Mesendoderm (in vitro differentiated cells): Measurements from ENCODE around the gene DEK.

Experiments used
- DNase-seq: peaks from one replicate; pipeline ENCODE4 v3.0.0; 2013
- H2AK5ac ChIP-seq: 2 replicates; pipeline ENCODE4 v1.6.1; 2013; ENCODE audit warnings: low read length, inconsistent platforms
- H2BK120ac ChIP-seq: 2 replicates; pipeline ENCODE4 v1.6.1; 2013; ENCODE audit warnings: low read depth, mild to moderate bottlenecking, low read length, moderate library complexity, mixed read lengths
- H2BK15ac ChIP-seq: replicated peaks from 2 replicates; pipeline ENCODE4 v1.6.1; 2013; ENCODE audit warnings: low read depth, mild to moderate bottlenecking, moderate library complexity
- H2BK5ac ChIP-seq: 2 replicates; pipeline ENCODE4 v1.6.1; 2013; ENCODE audit warnings: low read length, inconsistent platforms
- H3K18ac ChIP-seq: 2 replicates; pipeline ENCODE4 v1.6.1; 2013; ENCODE audit warnings: mild to moderate bottlenecking, low read length, mixed read lengths
- H3K23ac ChIP-seq: one replicate; pipeline ENCODE4 v1.6.1; 2013; ENCODE audit warnings: low read length
- H3K27ac ChIP-seq: 2 replicates; pipeline ENCODE4 v1.5.1; 2013; ENCODE audit warnings: low read depth, mild to moderate bottlenecking, inconsistent platforms, low read length, moderate library complexity
- H3K27me3 ChIP-seq: 2 replicates; pipeline ENCODE4 v1.6.1; 2013; ENCODE audit warnings: low read length, control low read depth, mild to moderate bottlenecking, inconsistent platforms; ENCODE audit not compliant: insufficient read depth, poor library complexity
- H3K36me3 ChIP-seq: 2 replicates; pipeline ENCODE4 v1.6.1; 2013; ENCODE audit warnings: low read length, inconsistent platforms; ENCODE audit not compliant: control insufficient read depth, insufficient read depth
- H3K4ac ChIP-seq: one replicate; pipeline ENCODE4 v1.6.1; 2013; ENCODE audit warnings: low read depth, mild to moderate bottlenecking, low read length, moderate library complexity
- H3K4me1 ChIP-seq: 2 replicates; pipeline ENCODE4 v1.6.1; 2013; ENCODE audit warnings: low read depth, low read length, inconsistent platforms; ENCODE audit not compliant: control insufficient read depth
- H3K4me2 ChIP-seq: 2 replicates; pipeline ENCODE4 v1.6.1; 2013; ENCODE audit warnings: low read length
- H3K4me3 ChIP-seq: 2 replicates; pipeline ENCODE4 v1.5.1; 2013; ENCODE audit warnings: mild to moderate bottlenecking, low read length
- H3K56ac ChIP-seq: one replicate; pipeline ENCODE4 v1.6.1; 2013; ENCODE audit warnings: low read length
- H3K79me1 ChIP-seq: 2 replicates; pipeline ENCODE4 v1.6.1; 2013; ENCODE audit warnings: low read length, inconsistent platforms
- H3K79me2 ChIP-seq: 2 replicates; pipeline ENCODE4 v1.6.1; 2013; ENCODE audit warnings: mild to moderate bottlenecking, low read length; ENCODE audit not compliant: control insufficient read depth, insufficient read depth
- H3K9ac ChIP-seq: 2 replicates; pipeline ENCODE4 v1.6.1; 2013; ENCODE audit warnings: low read length, inconsistent platforms
- H4K5ac ChIP-seq: one replicate; pipeline ENCODE4 v1.6.1; 2013; ENCODE audit warnings: low read length
- H4K8ac ChIP-seq: one replicate; pipeline ENCODE4 v1.6.1; 2013; ENCODE audit warnings: low read depth, mild to moderate bottlenecking, control low read depth, low read length, moderate library complexity
- WGBS: extraction: QIAGEN DNeasy Blood & Tissue Kit; methylation state at CpG from one replicate; pipeline ENCODE4 v1.1.7; 2013; ENCODE audit warnings: low lambda C conversion rate, missing lambda C conversion rate; ENCODE audit not compliant: insufficient coverage; ENCODE audit errors: extremely low coverage; 5-methylcytosine and 5-hydroxymethylcytosine counted together

The DEK gene

GRCh38 chr6:18246205-18246604, 18.1 kb downstream of the DEK start:
- Histone ChIP-seq H3K79me1 (peaks cover 13% of the 10 kb centered on the region), H3K56ac (no peak overlapping the region), H3K9ac (no peak overlapping the region), H3K4me3 (no peak overlapping the region), H3K18ac (no peak overlapping the region), H3K4me1 (no peaks in the 10 kb centered on the region), H3K27me3 (no peaks in the 10 kb centered on the region), H3K27ac (no peak overlapping the region), H3K4me2 (no peak overlapping the region), H3K23ac (no peak overlapping the region), H3K79me2 (peaks cover 33% of the 10 kb centered on the region), H2BK120ac (no peak overlapping the region), H2BK5ac (no peak overlapping the region), H2BK15ac (no peak overlapping the region), H3K4ac (no peak overlapping the region), H4K5ac (no peak overlapping the region), H4K8ac (no peak overlapping the region), H2AK5ac (no peak overlapping the region), H3K36me3 (peaks cover 4% of the 10 kb centered on the region)
- no peak for DNase-seq

GRCh38 chr6:18245642-18246041, 18.7 kb downstream of the DEK start:
- no peak overlapping the region for H4K8ac ChIP-seq
- WGBS: no CpG with 5 or more reads among the region's 7 CpGs

GRCh38 chr6:18245079-18245478, 19.3 kb downstream of the DEK start:
- H4K5ac ChIP-seq: no peak overlapping the region
- H2BK5ac ChIP-seq: no peak overlapping the region
- no peak overlapping the region for H3K56ac ChIP-seq
- H3K9ac ChIP-seq: no peak overlapping the region
- no peak overlapping the region for H3K4me2 ChIP-seq
- H3K4ac ChIP-seq: no peak overlapping the region
- H3K36me3 ChIP-seq: peaks cover 4% of the 10 kb centered on the region
- H3K27me3 ChIP-seq: no peaks in the 10 kb centered on the region
- H3K79me2 ChIP-seq: peaks cover 34% of the 10 kb centered on the region
- peaks cover 13% of the 10 kb centered on the region for H3K79me1 ChIP-seq
- no peak overlapping the region for H3K18ac ChIP-seq
- no peak overlapping the region for H3K27ac ChIP-seq
- no peak overlapping the region for H3K4me3 ChIP-seq
- H4K8ac ChIP-seq: peak overlapping the region; percentile 1
- H2AK5ac ChIP-seq: no peak overlapping the region
- H2BK120ac ChIP-seq: no peak overlapping the region
- WGBS: no CpG with 5 or more reads among the region's 1 CpG
- no peak overlapping the region for H2BK15ac ChIP-seq
- no peak overlapping the region for H3K23ac ChIP-seq
- DNase-seq: no peak
- no peaks in the 10 kb centered on the region for H3K4me1 ChIP-seq

More at GRCh38 chr6:18245642-18246041, 18.7 kb downstream of the DEK start:
- Histone ChIP-seq H2BK120ac (no peak overlapping the region), H3K23ac (no peak overlapping the region), H2BK5ac (no peak overlapping the region), H3K79me2 (peaks cover 34% of the 10 kb centered on the region), H3K4me3 (no peak overlapping the region), H3K79me1 (peaks cover 13% of the 10 kb centered on the region), H3K4ac (no peak overlapping the region), H3K9ac (no peak overlapping the region), H3K27ac (no peak overlapping the region), H4K5ac (no peak overlapping the region), H3K4me2 (no peak overlapping the region), H2AK5ac (no peak overlapping the region), H3K56ac (no peak overlapping the region), H2BK15ac (no peak overlapping the region), H3K36me3 (peaks cover 4% of the 10 kb centered on the region), H3K18ac (no peak overlapping the region), H3K4me1 (no peaks in the 10 kb centered on the region), H3K27me3 (no peaks in the 10 kb centered on the region)
- DNase-seq: no peak

GRCh38 chr6:18244251-18244650, 20.1 kb downstream of the DEK start:
- H3K9ac ChIP-seq: no peak overlapping the region
- no peaks in the 10 kb centered on the region for H3K4me1 ChIP-seq
- no peak overlapping the region for H3K56ac ChIP-seq
- H3K79me2 ChIP-seq: peaks cover 34% of the 10 kb centered on the region
- H4K5ac ChIP-seq: no peak overlapping the region
- H3K23ac ChIP-seq: no peak overlapping the region
- peaks cover 4% of the 10 kb centered on the region for H3K36me3 ChIP-seq
- H3K4me2 ChIP-seq: no peak overlapping the region
- H3K27ac ChIP-seq: no peak overlapping the region
- no peak overlapping the region for H2BK15ac ChIP-seq
- no peak overlapping the region for H4K8ac ChIP-seq
- H3K4me3 ChIP-seq: no peak overlapping the region
- DNase-seq: no peak
- peaks cover 13% of the 10 kb centered on the region for H3K79me1 ChIP-seq
- no peak overlapping the region for H2BK120ac ChIP-seq
- H3K27me3 ChIP-seq: no peaks in the 10 kb centered on the region
- WGBS: no CpG with 5 or more reads among the region's 2 CpGs
- no peak overlapping the region for H3K4ac ChIP-seq
- no peak overlapping the region for H2AK5ac ChIP-seq
- no peak overlapping the region for H3K18ac ChIP-seq
- H2BK5ac ChIP-seq: no peak overlapping the region

GRCh38 chr6:18243302-18243893, 20.9 kb downstream of the DEK start:
- Histone ChIP-seq H3K18ac (no peak overlapping the region), H4K8ac (no peak overlapping the region), H3K27me3 (no peaks in the 10 kb centered on the region), H3K27ac (no peak overlapping the region), H3K36me3 (peaks cover 4% of the 10 kb centered on the region), H3K4me1 (no peaks in the 10 kb centered on the region), H3K4me3 (no peak overlapping the region), H3K79me1 (peaks cover 11% of the 10 kb centered on the region), H3K56ac (no peak overlapping the region), H2BK120ac (no peak overlapping the region), H3K4me2 (no peak overlapping the region), H2AK5ac (no peak overlapping the region), H2BK5ac (no peak overlapping the region), H2BK15ac (no peak overlapping the region), H3K23ac (no peak overlapping the region), H3K4ac (no peak overlapping the region), H3K9ac (no peak overlapping the region), H3K79me2 (peaks cover 30% of the 10 kb centered on the region), H4K5ac (no peak overlapping the region)
- DNase-seq: no peak
- whole genome bisulfite sequencing: no CpG with 5 or more reads among the region's 3 CpGs
